Epithelial cell of proximal tubule (primary cell): ENCODE results near the gene AFAP1. TPM values are rescaled to one million over a fixed set of nuclear protein-coding genes. Genes with fewer than 3 reads are reported as not detected.
A peak's percentile ranks its signal among the peaks of the same experiment; 100 is the strongest.

Experiments used
- DNase-seq: peaks from one replicate; pipeline ENCODE4 v3.0.0-alpha.2; 2011; ENCODE audit warnings: low read depth
- H3K4me3 ChIP-seq: 2 replicates; pipeline ENCODE4 v1.5.1; 2011; ENCODE audit warnings: low read depth, mild to moderate bottlenecking, low read length
- total RNA-seq: library from RNA; depleted of rRNA; stranded (reverse); fragments of >200 nt; gene quantifications from 2 replicates; pipeline ENCODE4 v1.2.3, GENCODE V29; 2015
- TF ChIP-seq, protein P1 (sequence below): conservative IDR thresholded peaks from 2 replicates; pipeline ENCODE4 v1.5.1; 2012; ENCODE audit warnings: low read depth, mild to moderate bottlenecking, low read length

AFAP1 gene
- total RNA-seq, 1 donor from 2014 or later: 26.2 TPM

DNA sequence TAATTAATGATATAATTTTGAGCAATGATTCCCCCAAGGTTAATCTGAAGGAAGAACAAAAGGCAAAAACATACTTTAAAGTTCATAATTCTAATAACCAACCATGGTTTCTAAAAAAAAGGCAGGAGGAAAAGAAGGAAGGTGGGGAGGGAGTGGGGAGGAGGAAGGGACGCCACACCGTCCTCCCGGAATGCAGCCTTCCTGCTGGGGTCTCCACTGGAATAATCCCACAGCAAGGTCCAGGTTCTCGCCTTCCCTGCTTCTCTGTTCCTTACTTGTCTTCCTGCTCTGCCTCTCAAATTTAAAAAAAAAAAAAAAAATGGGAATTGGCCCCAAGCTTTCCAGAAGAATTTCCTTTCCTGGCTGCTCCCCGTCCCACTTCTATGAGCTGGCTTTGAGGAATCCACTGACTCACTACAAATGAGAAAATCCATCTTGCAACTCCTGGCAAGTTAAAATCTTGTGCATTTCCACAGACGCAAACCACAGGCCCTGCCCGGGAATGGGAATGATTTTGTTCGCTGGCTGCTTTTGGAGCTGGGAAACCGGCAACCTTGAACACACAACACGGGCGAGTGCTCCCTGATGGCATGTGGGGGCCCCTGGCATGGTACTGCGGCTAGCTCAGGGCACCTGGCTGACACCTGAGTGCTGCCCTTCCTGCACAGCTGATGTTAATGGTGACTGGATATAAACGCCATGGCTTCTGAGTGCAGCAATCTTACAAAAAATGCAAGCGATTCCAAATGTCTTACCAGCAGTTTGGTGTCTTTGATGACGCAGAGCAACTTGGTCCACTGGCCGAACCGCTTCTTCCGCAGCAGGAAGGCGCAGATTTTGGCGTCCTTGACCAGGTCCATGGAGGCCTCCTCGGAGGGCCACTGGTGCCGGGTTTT, 97.0 kb downstream of the AFAP1 start:
- DNase-seq: peak; percentile 92
- H3K4me3 ChIP-seq: no peak overlapping the region
- TF ChIP-seq, protein P1, sequence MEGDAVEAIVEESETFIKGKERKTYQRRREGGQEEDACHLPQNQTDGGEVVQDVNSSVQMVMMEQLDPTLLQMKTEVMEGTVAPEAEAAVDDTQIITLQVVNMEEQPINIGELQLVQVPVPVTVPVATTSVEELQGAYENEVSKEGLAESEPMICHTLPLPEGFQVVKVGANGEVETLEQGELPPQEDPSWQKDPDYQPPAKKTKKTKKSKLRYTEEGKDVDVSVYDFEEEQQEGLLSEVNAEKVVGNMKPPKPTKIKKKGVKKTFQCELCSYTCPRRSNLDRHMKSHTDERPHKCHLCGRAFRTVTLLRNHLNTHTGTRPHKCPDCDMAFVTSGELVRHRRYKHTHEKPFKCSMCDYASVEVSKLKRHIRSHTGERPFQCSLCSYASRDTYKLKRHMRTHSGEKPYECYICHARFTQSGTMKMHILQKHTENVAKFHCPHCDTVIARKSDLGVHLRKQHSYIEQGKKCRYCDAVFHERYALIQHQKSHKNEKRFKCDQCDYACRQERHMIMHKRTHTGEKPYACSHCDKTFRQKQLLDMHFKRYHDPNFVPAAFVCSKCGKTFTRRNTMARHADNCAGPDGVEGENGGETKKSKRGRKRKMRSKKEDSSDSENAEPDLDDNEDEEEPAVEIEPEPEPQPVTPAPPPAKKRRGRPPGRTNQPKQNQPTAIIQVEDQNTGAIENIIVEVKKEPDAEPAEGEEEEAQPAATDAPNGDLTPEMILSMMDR: no peak

DNA sequence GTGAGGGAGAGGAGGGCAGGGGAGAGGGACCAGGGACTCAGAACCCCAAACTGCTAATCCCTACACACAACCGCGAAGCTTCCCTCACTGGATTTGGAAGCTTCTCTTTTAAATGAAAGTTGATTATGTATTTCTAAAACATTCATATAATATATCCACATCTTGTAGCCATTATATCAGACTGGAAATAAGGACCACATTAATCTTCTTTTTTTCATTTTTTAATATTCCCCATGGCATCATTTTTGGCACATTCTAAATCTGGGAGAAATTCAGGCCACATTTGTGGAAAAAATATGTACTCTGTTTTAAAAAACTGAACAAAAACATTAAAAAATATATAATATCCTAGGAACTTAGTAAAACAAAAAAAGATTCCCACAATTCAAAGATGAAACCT, 97.8 kb downstream of the AFAP1 start:
- no peak overlapping the region for H3K4me3 ChIP-seq
- no peak for DNase-seq
- TF ChIP-seq, protein P1: no peak

DNA sequence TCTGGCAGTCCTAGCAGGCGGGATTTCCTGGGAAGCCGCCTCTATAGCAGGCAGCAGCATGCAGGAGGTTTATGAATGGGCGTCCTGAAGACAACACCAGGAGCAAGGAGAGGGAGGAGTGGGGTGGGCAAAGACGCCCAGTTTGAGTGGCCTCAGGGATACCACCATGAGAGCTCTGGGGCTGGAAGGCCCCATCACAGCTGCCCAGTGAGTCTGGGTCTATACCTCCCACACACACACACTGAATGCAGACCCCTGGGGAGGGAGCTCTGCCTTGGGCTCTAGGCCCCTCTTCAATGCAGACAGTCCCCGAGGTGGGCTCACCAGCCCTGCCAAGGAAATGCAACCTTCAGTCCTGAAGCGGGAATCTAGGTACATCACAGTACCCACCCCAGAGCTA, 98.6 kb downstream of the AFAP1 start:
- TF ChIP-seq, protein P1: no peak
- DNase-seq: no peak
- no peak overlapping the region for H3K4me3 ChIP-seq

DNA sequence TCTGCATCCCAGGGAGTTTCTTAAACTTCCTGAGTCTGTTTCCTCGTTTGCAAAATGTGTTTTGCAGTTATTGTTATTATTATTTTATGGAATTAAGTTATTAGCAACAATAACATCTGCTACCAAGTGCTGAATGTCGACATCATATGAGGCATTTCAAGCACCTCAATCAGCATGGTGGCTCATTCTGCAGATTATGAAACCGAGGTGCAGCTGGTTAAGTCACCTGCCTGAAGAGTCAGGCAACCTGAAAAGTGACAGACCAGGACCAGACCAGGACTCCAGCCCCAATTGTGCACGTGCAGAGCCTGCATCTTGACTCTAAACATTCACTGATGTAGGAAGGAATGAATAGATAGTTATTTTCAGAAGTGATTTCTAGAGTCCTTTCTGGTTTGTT, 99.8 kb downstream of the AFAP1 start:
- DNase-seq: no peak
- TF ChIP-seq, protein P1: no peak
- H3K4me3 ChIP-seq: no peak overlapping the region

DNA sequence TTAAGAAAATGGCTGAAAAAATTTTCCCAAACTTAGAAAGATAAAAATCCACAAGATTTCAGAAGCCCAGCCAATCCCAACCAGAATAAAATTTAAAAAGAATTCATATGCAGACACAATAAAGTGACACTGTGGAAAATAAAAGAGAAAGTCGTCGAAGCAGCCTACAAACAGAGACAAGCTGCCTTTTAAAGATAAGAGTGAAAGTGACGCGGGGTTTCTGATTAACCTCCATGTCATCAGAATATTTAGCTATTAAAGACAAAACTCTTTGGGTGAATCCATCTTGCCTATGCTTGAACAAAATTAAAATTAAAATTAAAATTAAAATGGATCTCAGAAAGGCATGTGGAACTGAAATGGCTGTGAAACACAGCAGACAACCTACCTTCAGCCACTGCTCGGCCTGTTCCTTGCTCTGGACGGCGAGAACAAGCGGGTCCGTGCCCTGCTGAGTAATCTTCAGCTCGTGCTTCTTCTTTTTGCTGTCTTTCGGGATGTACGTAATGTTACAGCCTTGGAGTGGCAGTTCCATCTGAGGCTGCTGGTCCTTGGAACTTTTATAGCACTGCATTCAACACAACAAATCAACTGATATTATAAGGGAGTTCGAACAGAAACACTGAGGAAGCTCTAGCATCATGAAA, 101.4 kb downstream of the AFAP1 start:
- no peak for DNase-seq
- H3K4me3 ChIP-seq: no peak overlapping the region
- TF ChIP-seq, protein P1: no peak

DNA sequence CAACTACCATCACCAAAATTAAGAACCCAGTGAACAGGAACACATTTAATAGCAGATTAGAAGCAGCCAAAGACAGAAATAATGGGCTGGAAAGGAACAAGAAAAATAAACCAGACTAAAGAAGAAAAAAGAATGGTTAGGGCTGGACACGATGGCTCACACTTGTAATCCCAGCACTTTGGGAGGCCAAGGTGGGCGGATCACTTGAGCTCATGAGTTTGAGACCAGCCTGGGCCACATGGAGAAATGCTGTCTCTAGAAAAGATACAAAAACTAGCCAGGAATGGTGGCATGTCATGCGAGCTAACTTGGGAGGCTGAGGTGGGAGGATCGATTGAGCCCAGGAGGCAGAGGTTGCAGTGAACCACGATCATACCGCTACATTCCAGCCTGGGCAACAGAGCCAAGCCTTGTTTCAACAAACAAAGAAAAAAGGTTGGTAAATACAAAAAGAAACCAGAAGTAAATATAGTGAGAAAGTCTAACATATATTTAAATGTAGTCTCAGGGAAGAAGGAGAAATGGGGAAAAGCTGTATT, 102.0 kb downstream of the AFAP1 start:
- DNase-seq: no peak
- TF ChIP-seq, protein P1: no peak

More for the DNA sequence above, 102.0 kb downstream of the AFAP1 start:
- no peak overlapping the region for H3K4me3 ChIP-seq
